Activated naive CD8-positive, alpha-beta T cell treated with anti-CD3 and anti-CD28 coated beads, Interleukin-2, amount 50 U/mL, for 16 hours (primary cell): ENCODE measurements around the gene HMBS.
A peak's percentile ranks its signal among the peaks of the same experiment; 100 is the strongest.
"Not testable (repeated sequence)": the region's sequence is repeated elsewhere in the genome, so short reads cannot be mapped to it uniquely, and the experiment has no call there.

ENCODE experiments used
- DNase-seq: peaks from one replicate; pipeline ENCODE4 v3.0.0-alpha.2; 2020; ENCODE audit warnings: low read depth, low spot score

Gene HMBS

GRCh38 chr11:119100994-119101758 lies 16.5 kb downstream of the HMBS start:
- DNase-seq, result no peak

GRCh38 chr11:119101759-119102423 lies 17.2 kb downstream of the HMBS start, which contains the start of gene DPAGT1:
TSS of gene DPAGT1 (minus strand) at chr11:119101853. CDS start at chr11:119101655, 198 bp downstream.
- peak; percentile 70 for DNase-seq

- DNase-seq, result not testable (repeated sequence)
Observed at GRCh38 chr11:119103161-119103664, 18.5 kb downstream of the HMBS start.

- DNase-seq, result no peak
Observed at GRCh38 chr11:119103793-119104192, 19.1 kb downstream of the HMBS start.

- peak; percentile 74 for DNase-seq
Observed at GRCh38 chr11:119106564-119107537, 22.2 kb downstream of the HMBS start, which contains the start of gene C2CD2L. TSS of gene C2CD2L (plus strand) at chr11:119107344. CDS start at chr11:119107742, 398 bp downstream.

GRCh38 chr11:119107538-119108145 lies 23.0 kb downstream of the HMBS start:
- no peak for DNase-seq

GRCh38 chr11:119108146-119108856 lies 23.6 kb downstream of the HMBS start:
- DNase-seq, result no peak

- DNase-seq, result no peak
Observed at GRCh38 chr11:119108857-119109221, 24.2 kb downstream of the HMBS start.

- DNase-seq, result no peak
Observed at GRCh38 chr11:119109843-119110242, 25.2 kb downstream of the HMBS start.

- no peak for DNase-seq
Observed at GRCh38 chr11:119110439-119110838, 25.8 kb downstream of the HMBS start.

GRCh38 chr11:119111361-119111925 lies 26.8 kb downstream of the HMBS start:
- no peak for DNase-seq

GRCh38 chr11:119112314-119113020 lies 27.8 kb downstream of the HMBS start:
- DNase-seq, result no peak

GRCh38 chr11:119113716-119114115 lies 29.0 kb downstream of the HMBS start:
- DNase-seq, result no peak

GRCh38 chr11:119114351-119114750 lies 29.7 kb downstream of the HMBS start:
- no peak for DNase-seq

- no peak for DNase-seq
Observed at GRCh38 chr11:119115484-119116234, 31.0 kb downstream of the HMBS start.

- DNase-seq, result no peak
Observed at GRCh38 chr11:119116235-119116594, 31.5 kb downstream of the HMBS start.

GRCh38 chr11:119116601-119117000 lies 31.9 kb downstream of the HMBS start:
- DNase-seq, result no peak

- no peak for DNase-seq
Observed at GRCh38 chr11:119117004-119117706, 32.5 kb downstream of the HMBS start.
